ENCODE data around the gene FRMD4A.

GRCh38 chr10:13758756-13759155, 572.0 kb downstream of the FRMD4A start:
- TF ChIP-seq EGR1 (IDR thresholded peaks at IDR 0.05; ENCODE audit: borderline replicate concordance in 1 of 2, low read depth in 2 of 2, low read length in 2 of 2) (no peak), NKRF (conservative IDR thresholded peaks at IDR 0.05) (no peak), EZH2 (IDR thresholded peaks at IDR 0.05; ENCODE audit: borderline replicate concordance, control insufficient read depth, low read depth, low read length) (no peak), ZNF274 (IDR thresholded peaks at IDR 0.05; ENCODE audit: insufficient read depth, insufficient read length) (no peak), HDAC2 (IDR thresholded peaks at IDR 0.05) (no peak), CTCF (IDR thresholded peaks at IDR 0.05 in 2 of 3, conservative IDR thresholded peaks at IDR 0.05 in 1 of 3; ENCODE audit: control insufficient read depth in 2 of 3, extremely low read depth in 1 of 3, insufficient read depth in 1 of 3, low read depth in 3 of 3, low read length in 3 of 3) (no peak), JUND (IDR thresholded peaks at IDR 0.05; ENCODE audit: low read depth, low read length) (no peak), POLR2AphosphoS5 (IDR thresholded peaks at IDR 0.05; ENCODE audit: low read length) (no peak), HDAC6 (IDR thresholded peaks at IDR 0.05; ENCODE audit: unreplicated experiment) (no peak)

All from GM12878 (cell line).